AG08396 (cell line): ENCODE results near the gene TRMT61A.
"Not testable (repeated sequence)": the region's sequence is repeated elsewhere in the genome, so short reads cannot be mapped to it uniquely, and the experiment has no call there.

Source experiments
- DNase-seq: peaks from one replicate; pipeline ENCODE4 v3.0.0; 2012; ENCODE audit warnings: low spot score, mixed read lengths

The TRMT61A gene

DNA sequence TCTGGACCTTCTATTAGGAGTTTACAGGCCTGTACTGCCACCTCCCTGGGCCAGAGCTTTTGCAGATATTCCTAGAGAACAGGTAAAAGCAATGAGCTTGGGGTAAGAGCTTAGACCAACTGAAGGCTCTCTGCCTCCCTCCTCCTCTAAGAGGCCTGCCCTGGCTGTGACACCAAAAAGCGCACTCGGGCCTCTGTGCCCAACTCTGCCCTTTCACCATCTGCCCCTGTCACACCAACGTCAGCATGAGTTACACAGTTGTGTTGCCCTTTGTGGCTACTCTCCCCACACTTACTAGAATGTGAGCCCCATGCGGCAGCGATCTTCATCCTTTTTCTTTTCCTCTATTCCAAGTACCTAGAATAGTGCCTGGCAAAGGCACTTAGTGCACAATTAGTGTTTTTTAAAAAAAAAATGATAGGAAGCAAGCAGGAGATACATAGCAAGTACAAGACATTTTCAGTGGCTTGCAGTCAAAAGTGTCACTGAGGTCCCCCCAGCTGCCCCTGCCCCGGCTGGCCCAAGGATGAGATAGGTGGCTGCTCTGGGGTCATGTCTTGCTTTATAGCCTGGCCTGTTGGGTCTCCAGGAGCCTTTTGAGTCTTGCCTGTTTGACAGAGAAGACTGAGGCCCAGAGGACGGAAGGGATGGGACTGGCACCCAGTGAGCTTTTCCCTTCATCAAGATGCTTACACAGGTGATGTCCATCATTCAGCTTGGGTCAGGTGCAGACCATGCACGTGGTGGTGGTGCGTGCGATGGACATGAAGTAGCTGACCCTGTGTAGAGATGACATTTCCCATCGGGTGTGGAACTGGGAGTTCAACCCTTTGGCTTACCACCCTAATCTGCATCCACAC, 18.9 kb upstream of the TRMT61A start:
- no peak for DNase-seq

GRCh38 chr14:103510724-103511693, 18.0 kb upstream of the TRMT61A start:
- no peak for DNase-seq

DNA sequence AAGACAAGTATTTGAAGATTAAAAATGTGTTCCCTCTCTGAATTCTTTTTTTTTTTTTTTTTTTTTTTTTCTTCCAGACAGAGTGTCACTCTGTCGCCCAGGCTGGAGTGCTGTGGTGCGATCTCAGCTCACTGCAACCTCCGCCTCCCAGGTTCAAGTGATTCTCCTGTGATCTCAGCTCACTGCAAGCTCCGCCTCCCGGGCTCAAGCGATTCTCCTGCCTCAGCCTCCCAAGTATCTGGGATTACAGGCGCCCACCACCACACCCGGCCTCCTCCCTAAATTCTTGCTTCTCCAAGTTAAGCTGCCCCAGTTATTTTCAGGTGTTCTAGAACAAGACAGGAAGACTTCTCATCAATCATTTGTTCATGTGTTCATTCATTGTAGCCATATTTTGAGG, 16.8 kb upstream of the TRMT61A start:
- DNase-seq = not testable (repeated sequence)

DNA sequence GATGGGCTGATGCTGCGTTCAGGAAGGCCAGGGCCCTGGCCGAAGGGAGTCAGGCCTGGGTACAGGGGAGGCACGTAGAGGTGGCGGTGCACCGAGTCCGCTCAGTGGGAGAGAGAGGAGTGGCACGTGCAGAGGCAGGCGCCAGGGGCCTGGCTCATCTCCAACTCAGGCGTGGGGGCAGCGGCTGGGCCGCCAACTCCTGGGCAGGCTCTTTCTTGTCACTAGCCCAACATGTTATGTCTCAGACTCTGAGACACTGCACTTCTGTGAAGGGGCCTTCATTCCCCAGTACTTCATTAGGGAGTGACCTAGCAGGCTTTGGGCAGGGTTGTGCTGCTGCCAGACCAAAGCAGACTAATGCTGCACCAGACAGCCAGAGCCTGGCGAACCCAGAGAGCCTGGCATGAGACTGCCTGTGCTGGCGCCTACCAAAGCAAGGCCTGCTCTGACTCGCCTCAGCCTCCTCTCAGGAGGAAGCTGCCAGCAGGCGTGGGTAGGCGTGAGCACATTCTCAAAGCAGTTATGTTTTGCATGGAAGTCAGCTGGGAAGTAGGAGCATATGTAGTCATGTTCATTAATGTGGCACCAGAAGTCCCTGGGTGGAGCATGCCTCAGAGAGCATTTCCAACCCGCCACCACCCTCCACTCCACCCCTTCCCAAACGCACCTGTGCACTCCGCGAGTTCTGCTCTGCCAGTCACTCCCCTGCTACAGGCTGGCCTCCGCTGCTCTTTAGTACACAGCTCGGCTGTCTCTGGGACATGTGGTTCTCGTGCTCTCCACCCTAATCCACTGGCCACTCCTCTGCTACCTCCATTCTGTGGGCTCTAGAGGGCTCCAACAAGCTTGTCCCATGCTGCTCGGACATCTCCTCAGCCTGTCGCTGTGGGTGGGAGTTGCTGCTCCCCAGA, 16.0 kb upstream of the TRMT61A start:
- peak; percentile 88 for DNase-seq

DNA sequence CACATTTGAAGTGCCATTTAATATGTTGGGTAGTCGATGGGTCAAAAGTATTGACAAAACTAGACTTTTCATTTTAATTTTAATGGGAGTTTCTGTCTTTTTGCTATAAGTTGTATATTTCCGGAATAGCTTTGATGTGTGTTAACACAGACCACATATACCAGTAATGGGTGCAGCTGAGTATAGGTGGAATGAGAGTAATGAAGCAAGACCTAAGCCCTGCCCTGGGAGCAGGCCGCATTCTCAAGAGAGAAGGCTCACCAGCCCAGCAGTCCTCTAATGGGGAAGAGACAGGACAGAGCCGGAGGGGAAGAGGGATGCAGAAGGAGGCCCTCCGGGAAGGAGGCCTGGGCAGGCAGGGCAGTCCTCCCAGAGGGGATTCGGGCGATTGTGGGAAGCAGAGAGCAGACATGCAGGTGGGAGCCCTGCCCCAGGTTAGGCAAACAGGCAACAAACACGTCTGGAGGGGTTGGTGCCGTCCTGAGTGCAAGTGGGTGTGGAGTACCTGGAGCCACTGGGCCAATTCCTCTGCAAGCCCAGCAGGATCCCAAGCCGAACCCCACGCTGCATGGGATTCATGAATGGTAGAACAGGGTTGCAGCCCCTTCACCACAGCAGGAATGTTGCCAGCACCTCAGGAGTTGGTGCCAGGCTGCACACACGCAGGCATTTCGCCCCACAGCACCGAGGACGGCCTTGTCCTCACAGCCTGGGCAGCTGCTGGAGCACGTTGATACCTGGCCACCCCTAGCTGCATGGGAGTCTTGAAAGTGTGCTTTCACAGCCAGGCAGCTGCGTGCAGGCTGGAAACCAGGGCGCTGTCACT, 14.2 kb upstream of the TRMT61A start:
- no peak for DNase-seq

GRCh38 chr14:103516426-103517173, 12.4 kb upstream of the TRMT61A start:
- DNase-seq = no peak

GRCh38 chr14:103517174-103517566, 11.8 kb upstream of the TRMT61A start:
- no peak for DNase-seq

DNA sequence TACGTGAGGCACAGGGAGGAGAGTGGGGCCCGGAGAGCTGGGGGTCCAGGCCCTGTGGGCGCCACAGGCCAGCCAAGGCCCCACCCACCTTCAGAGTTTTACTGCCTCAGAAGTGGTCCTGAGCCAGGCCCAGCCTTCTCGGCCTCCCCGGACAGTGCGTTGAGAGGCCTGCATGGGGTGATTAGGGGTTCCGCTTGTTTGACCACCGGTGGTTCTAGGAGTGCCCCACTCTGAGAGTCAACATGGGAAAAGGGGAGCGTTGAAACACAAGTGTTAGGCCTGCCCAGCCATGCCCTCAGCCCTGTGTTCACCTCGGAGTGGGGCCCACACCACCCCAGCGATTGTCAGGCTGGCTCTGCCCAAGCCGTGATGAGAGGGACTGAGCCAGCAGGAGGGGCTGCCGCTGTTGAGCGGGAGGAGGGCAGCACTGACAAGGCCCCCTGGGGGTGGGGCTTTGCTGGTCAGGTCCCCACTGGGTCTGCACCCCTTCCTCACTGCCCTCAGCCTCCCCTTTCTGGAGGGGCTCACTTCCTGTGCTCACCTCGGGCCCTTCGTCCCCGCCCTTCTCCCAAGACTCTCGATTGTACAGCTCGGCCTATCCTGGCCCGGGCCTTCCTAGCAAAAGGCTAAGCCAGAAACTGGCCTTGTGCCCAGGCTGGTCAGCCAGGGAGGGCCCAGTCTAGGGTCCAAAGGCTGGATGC, 11.1 kb upstream of the TRMT61A start:
- DNase-seq = peak; percentile 46

DNA sequence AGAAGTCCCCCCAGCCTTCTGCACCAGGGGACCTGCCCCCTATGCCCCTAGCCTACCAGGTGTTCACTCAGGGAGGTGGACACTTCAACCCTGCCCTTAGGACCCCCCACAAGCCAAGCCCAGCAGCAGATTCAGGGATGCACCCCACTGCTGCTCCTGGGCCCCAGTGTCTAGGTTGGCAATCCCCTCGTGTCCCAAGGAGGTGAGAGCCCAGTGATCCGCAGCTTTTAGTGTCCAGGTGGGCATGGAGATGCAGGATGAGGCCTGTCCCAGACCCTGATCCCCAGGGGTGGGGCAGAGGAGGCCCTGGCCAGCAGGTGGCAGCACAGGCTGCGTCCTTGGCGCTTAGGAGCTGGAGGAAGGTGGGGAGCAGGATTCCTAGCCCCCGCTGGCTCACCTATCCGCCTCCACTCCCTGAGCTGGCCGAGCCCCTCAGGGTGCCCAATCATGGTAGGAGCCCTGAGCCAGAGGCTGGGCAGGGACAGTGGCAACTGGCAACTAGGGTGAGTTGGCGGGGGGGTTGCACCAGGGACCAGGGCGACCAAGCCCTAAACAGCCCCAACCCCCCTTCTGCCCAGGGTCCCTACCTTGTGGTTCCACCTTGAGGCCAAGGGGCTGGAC, 10.5 kb upstream of the TRMT61A start:
- peak; percentile 82 for DNase-seq

GRCh38 chr14:103519043-103519836, 9.8 kb upstream of the TRMT61A start:
- DNase-seq = peak; percentile 50

- DNase-seq = no peak
Observed at GRCh38 chr14:103519837-103520212, 9.2 kb upstream of the TRMT61A start.

DNA sequence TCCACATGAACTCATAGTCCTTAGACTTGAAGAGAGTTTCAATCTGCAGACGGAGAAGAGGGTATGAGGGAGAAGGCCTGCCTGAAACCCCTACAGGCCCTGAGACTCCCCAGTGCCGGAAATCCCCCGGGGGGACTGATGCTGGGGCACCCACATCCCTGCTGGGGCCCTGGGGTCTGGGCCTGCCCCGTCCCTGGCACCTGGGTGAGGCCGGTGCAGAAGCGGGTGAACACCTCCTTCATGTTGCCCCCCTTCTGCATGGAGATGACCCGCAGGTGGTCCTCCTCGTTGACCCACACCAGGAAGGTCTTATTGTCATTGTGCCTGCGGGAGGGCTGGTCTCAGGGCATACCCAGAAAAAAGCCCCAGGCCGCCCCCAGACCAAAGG, 8.7 kb upstream of the TRMT61A start:
- DNase-seq = no peak

DNA sequence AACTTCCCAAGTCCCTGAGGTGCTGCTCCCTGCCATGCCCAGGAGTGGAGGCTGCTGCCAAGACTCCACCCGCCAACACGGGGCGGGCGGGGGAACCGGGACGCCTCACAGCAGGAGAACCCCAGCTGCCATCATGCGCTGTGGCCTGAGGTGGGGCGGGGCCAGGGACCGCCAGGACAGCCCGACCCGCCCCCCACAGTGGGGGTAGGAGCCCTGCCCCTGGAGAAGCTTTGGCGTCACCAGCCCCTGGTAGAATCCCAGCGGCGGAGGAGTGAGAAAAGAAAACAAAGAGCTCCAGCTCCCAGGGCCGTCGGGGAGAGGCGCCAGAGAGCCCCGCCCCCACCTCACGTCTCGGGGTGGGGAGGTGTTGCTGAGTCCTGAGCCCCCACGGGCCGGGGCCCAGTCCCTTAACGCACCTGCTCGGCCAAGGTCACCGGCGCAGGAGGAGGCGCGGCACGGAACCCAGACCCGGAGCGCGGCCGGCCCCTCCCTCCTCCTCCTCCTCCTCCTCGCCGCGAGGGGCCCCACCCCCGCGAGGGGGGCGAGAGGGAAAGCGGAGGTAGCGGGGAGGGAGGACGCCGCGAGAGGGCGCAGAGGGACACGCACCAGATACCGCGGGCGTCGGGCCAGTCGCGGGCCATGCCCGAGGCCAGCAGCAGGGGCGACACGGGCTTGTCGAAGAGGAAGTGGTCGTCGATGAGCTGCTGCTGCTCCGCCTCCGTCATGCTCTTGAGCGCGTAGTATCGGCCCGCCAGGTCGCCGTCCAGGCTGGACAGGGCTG, 8.1 kb upstream of the TRMT61A start:
- peak; percentile 89 for DNase-seq

DNA sequence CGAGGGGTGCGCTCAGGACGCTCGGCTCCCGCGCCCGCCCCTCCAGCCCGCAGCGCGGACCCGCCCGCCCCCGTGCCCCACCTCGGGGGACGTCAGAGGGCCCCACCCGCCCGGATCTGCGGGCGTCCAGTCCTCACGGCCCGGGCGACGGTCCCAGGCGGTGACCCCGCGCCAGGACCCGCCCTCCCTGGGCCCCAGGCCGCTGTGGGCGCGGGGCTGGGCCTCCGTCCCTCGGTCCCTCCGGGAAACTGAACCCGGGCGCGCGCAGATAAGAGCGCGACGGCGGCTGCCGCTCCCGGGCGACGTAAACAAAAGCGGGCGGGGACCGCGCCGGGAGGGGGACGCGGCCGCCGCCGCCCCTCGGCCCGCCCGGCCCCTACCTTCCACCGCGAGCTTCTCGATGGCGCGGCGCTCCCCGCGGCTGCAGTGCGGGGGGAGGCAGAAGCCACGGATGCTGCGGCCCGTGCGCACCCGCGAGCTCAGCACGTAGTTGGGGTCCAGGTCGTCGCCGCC, 7.5 kb upstream of the TRMT61A start:
- DNase-seq = no peak

- no peak for DNase-seq
Observed at GRCh38 chr14:103521951-103522563, 6.9 kb upstream of the TRMT61A start.

DNA sequence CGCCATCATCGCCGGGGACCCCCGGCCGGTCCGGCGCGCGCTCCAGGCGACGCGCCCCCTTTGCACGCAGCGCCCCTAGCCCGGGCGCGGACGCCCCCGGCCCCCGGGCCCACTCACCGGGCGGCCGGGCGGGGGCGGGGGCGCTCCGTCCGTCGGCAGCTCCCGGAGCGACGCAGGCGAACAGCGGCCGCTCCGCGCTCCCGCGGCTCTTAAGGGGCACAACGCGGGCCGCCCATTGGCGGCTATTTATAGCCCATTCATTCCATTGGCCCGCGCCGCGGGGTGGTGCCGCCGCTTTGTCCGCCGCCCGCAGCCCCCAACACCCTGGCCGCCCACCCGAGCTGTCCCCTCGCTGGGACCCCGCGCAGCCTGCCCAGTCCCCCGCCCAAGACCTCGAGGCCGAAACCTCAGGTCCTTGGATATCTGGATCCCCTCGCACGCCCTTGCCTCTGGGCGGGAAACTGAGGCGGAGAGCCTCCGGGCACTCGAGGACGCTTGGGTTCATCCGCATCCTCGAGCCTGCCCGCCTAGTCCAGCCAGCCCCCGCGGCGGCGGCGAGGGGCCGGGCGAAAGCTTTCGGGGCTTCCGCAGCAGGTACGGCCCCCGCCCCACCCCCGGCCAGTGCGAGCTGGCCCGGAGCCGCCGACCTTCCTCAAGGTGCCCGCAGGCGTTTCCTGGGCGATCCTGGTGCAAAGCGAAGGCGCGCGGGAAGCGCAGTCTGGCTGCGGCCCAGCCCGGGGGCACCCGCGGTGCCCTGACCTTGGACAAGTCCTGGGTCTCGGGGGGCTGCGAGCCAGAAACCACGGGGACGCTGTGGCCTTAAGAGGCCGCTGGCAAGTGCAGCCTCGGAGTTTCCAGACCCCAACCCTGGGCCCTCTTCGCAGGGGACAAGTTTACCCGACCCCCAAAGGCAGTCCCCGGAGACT, 6.1 kb upstream of the TRMT61A start, which contains the start of gene CKB:
Gene CKB, minus strand, starts transcription at position 182 of the 926 bp plus-strand sequence. CDS start 337 bp downstream, outside the sequence.
- peak; percentile 92 for DNase-seq
